Measurements from ENCODE around the gene TRIM44.

DNA sequence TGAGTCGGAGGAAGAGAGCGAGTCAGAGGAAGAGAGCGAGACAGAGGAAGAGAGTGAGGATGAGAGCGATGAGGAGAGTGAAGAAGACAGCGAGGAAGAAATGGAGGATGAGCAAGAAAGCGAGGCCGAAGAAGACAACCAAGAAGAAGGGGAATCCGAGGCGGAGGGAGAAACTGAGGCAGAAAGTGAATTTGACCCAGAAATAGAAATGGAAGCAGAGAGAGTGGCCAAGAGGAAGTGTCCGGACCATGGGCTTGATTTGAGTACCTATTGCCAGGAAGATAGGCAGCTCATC lies 780 bp downstream of the TRIM44 start:
- TF ChIP-seq, protein P1, sequence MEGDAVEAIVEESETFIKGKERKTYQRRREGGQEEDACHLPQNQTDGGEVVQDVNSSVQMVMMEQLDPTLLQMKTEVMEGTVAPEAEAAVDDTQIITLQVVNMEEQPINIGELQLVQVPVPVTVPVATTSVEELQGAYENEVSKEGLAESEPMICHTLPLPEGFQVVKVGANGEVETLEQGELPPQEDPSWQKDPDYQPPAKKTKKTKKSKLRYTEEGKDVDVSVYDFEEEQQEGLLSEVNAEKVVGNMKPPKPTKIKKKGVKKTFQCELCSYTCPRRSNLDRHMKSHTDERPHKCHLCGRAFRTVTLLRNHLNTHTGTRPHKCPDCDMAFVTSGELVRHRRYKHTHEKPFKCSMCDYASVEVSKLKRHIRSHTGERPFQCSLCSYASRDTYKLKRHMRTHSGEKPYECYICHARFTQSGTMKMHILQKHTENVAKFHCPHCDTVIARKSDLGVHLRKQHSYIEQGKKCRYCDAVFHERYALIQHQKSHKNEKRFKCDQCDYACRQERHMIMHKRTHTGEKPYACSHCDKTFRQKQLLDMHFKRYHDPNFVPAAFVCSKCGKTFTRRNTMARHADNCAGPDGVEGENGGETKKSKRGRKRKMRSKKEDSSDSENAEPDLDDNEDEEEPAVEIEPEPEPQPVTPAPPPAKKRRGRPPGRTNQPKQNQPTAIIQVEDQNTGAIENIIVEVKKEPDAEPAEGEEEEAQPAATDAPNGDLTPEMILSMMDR (IDR thresholded peaks at IDR 0.05; ENCODE audit: insufficient read depth, low read length, poor library complexity, severe bottlenecking) = no peak
- TF ChIP-seq EZH2phosphoT487 (conservative IDR thresholded peaks at IDR 0.05; ENCODE audit: low read length) = no peak

Measured in SU-DHL-6 (cell line).